GM18499 (cell line): ENCODE measurements around the gene HERC2.

ENCODE experiments used
- ATAC-seq: cut with Tn5 transposase; IDR thresholded peaks from one replicate; pipeline ENCODE4 v1.9.1; 2021; ENCODE audit warnings: moderate number of reproducible peaks; ENCODE audit not compliant: insufficient read depth, unreplicated experiment

The HERC2 gene

DNA sequence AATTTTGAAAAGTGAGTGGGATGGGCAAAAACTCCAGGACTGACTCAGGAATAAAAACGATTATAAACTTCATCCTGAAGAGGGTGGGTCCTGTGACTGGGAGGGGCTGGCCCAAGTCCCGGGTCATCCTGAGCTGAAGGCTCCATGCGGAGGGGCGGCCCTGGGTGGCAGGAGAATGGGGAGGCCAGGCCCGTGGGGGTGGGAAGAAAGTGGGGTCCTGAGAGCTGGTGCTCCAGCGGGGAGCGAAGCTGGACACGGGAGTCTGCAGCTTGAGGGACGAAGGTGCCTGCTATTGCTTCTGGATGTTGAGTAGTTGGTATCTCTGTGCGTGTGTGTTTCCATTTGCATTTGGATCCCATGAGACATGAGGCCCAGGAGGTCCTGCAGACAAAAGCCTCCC lies 218.1 kb downstream of the HERC2 start:
- ATAC-seq: no peak

- ATAC-seq: no peak
These were observed 220.0 kb downstream of the HERC2 start for GRCh38 chr15:28101983-28102441.

DNA sequence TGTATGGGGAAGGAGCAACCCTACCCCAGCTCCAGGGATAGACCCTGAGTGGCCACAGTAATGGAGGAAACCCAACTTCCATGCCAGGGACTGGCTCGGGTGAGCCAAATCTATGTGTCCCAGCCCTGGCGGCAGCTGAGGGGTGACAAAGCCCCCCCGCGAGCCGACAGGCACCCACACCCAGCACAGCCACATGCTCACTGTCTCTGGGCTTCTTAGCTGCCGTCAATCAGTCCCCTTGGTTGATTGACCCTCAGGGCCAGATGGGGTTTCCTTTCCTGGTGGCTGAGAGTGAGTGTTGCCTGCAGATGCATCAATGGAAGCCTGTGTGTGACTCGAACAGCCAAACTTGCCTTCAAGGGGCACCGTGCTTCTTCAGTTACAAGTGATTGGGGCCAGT lies 220.8 kb downstream of the HERC2 start:
- no peak for ATAC-seq

- no peak for ATAC-seq
These were observed 221.3 kb downstream of the HERC2 start for GRCh38 chr15:28100516-28101195.

DNA sequence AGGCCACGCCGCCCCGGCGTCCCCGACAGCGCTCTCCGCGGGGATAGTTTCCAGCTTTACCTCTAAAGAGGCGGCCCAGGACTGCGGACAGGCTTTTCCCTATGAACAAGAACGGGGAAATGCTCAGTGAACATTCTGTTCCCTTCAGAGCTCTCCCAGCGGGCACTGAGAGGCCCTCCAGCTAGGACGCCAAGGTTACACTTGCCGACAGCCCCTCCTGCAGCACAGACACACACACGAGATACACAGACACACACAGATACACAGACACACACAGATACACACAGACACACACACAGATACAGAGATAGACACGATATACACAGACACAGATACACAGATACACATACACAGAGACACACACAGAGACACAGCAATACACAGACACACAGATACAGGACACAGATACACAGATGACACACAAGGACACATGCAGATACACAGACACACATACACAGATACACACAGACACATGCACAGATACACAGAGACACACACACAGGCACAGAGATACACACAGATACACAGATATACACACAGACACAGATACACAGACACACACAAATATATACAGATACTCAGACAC lies 222.3 kb downstream of the HERC2 start:
- ATAC-seq: no peak

GRCh38 chr15:28098766-28099554 lies 223.0 kb downstream of the HERC2 start, which contains the start of gene OCA2:
Gene OCA2, minus strand, starts transcription at chr15:28099315. Its CDS starts 17,441 bp downstream, at chr15:28081874.
- ATAC-seq: no peak

DNA sequence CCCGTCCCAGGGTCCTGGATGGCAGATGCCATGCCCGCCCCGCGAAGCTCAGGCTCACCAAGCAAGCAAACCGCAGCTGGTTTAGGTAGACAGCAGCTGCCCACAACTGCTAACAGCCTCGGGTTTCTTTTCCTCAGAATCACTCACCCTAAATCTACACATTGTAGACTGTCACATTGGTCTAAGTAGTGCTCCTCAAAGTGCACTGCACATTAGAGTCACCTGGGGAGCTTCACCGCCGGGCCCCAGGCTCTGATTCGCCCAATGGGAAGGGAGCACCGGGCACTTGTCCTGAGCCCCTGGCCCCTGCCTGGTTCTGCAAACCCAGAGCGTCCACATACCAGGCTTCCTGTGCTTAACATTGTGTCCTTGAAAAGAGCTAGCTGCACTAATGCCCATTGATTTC lies 223.6 kb downstream of the HERC2 start:
- no peak for ATAC-seq

GRCh38 chr15:28097656-28098359 lies 224.2 kb downstream of the HERC2 start:
- ATAC-seq: no peak

DNA sequence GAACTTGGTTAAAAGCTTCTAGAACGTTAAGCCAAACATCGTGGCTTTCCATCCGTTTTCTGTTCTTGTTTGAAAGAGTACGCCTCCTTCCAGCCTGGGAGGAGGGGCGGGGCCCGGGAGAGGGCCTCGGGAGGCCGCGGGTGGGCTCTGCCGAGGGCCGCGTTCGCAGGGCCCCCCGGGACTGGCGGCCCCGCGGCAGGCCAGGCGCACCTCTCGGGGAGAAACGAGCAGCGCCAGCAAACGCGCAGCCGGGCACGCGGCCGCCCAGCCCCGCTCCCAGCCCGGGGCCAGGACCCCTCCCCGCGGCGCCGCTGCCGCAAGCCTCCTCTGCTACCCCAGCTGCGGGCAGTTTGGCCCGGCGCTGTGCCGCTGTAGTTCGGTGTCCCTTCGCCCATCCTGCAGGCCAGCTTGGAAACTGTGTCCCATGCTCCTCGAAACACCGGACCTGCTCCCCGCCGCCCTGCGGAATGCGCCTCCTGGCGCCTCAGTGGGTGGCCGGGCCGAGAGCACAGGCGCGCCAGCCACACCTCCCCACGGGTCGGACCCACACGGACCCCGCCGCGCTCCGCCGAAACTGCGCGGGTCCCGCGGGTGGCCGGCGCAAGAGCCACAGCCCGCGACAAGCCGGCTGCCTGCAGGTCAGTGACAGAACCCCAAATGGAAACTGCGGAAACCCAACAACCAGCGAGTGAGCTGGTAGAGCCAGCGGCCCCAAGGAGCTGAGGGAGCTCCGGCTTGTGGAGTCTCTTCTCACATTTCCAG lies 225.1 kb downstream of the HERC2 start:
- ATAC-seq: no peak

DNA sequence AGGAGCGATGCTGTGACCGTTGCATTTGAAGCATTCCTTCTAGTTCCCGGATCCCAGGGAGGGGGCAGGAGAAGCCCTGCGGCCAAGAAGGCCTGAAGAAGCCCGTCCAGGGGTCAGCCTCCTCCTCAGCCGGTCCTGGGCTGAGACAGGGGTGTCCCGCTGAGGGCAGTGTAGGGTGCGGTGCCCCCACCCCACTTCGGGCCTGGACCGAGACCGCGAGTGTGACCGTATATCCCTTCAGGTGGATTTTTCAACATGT lies 225.6 kb downstream of the HERC2 start:
- no peak for ATAC-seq

DNA sequence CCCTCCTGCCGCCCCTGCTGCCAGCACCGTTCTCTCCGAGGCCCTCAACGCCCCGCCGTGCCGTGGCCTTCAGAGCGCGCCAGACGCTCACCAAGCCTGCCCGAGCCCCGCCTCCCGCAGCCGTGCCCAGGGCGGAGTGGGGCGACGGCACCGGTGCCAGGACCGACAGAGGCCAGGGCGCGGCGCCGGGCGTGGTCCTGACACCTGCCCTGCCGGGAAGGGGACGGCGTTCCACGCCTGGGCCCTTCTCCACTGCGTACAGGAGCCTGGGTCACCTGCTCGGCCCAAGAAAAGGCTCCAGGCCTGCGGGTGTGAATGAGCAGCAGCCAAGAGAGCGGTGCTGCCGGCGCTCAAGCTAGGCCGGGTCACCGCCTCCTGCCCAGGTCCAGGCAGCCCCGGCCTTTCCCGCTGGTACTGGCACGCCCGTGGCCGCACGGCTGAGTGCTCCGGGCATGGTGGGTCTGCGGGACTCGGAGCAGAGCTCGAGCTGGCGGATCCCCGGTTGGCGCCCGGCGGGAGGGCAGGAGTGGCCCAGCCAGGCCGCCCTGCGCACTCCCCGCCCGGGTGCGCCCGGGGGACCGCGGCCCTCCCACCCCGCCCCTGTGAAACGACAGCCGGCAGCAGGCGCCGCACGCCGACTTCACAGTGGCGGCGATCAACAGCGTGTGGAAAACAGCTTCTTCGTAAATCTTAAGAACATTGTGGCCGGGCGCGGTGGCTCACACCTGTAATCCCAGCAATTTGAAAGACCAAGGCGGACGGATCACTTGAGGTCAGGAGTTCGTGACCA lies 227.1 kb downstream of the HERC2 start:
- no peak for ATAC-seq

DNA sequence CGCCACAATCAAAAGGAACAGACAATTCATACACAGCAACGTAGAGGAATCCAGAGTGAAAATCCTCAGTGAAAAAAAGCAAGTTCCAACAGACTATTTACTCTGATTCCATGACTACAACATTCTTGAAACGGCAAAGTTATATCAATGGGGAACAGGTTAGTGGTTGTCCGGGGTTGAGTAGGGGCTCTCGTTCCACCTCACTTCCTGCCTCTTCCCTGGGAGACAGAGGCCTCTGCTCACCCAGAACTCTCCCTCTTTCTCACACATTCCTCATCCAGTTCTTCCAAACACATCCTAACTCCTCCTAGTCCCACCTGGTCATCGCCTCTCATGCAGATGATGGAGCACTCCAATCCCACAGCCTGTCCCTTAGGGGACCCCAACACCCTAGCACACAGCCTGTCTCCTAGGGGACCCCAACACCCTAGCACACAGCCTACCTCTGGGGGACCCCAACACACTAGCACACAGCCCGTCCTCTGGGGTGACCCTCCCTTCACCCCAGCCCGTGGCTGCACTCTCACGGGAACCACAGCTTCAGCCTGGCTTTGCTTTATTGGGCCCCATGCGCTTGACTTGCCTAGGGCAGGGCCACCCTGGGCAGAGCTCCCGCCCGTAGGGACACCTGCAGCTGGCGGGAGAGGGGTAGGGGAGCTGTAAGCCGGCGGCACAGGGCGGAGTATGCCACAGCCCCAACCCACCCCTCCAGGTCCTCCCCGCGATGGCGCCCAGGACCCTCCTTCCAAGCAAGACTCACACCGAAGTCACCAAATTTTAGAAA lies 228.0 kb downstream of the HERC2 start:
- ATAC-seq: no peak

- ATAC-seq: no peak
These were observed 230.7 kb downstream of the HERC2 start for GRCh38 chr15:28091313-28091712.

DNA sequence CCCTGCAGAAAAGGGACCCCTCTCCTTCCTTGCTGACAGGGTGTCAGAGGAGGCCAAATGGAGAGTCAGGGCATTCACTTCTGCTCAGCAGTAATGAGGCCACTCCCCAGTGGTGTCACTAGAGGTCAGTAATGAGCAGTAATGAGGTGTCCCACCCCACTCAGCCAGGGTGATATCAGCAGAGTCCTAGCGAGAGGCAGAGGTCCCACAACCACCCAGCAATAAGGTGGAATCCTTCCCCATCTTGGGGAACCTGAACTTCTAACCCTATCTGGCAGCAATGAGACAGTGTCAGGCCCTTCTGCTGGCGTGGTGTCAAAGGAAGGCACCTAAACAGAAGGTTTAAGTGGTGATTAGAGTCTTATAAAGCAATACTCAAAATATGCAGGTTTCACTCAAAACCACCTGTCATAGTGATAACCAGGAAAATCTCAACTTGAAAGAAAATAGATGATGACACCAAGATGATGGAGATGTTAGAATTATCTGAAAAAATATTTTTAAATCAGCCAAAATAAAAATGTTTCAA lies 235.7 kb downstream of the HERC2 start:
- ATAC-seq: peak; percentile 96

- ATAC-seq: no peak
These were observed 236.3 kb downstream of the HERC2 start for GRCh38 chr15:28085489-28086174.

GRCh38 chr15:28084547-28084946 lies 237.4 kb downstream of the HERC2 start:
- ATAC-seq: no peak

- no peak for ATAC-seq
These were observed 238.9 kb downstream of the HERC2 start for GRCh38 chr15:28082891-28083684.
